Mesenteric fat pad (tissue), 1 donor: ENCODE data around the gene HOXC4. TPM values are rescaled to one million over a fixed set of nuclear protein-coding genes. Genes with fewer than 3 reads are reported as not detected.
"Not testable (repeated sequence)": the region's sequence is repeated elsewhere in the genome, so short reads cannot be mapped to it uniquely, and the experiment has no call there.

Source experiments
- DNase-seq: peaks from one replicate; pipeline ENCODE4 v3.0.0-alpha.2; 2020; ENCODE audit warnings: low spot score
- total RNA-seq: library from RNA; stranded (reverse); fragmentation: NEBNext Ultra II Directional; extraction: Animal tissue kit (Norgen Biotek cat#: 25700); gene quantifications from one replicate; pipeline ENCODE4 v1.2.1, GENCODE V29; 2021
- donor health status: DM: yes; HTN: yes; CAD: no.

The HOXC4 gene
- total RNA-seq, 1 donor from 2014 or later, result 2.2 TPM

GRCh38 chr12:54053003-54053750, 458 bp upstream of the HOXC4 start:
- peak; percentile 82 for DNase-seq

GRCh38 chr12:54054742-54055194, 1.1 kb downstream of the HOXC4 start:
- DNase-seq, result peak; percentile 78

- DNase-seq, result no peak
Observed at GRCh38 chr12:54055552-54055951, 1.9 kb downstream of the HOXC4 start.

GRCh38 chr12:54056110-54056509, 2.5 kb downstream of the HOXC4 start:
- DNase-seq, result no peak

GRCh38 chr12:54058128-54058768, 4.6 kb downstream of the HOXC4 start:
- DNase-seq, result no peak

- peak; percentile 60 for DNase-seq
Observed at GRCh38 chr12:54059668-54060067, 6.0 kb downstream of the HOXC4 start.

- peak; percentile 85 for DNase-seq
Observed at GRCh38 chr12:54060174-54060974, 6.7 kb downstream of the HOXC4 start.

GRCh38 chr12:54060975-54061778, 7.5 kb downstream of the HOXC4 start:
- no peak for DNase-seq

- DNase-seq, result no peak
Observed at GRCh38 chr12:54065677-54066076, 12.0 kb downstream of the HOXC4 start.

- no peak for DNase-seq
Observed at GRCh38 chr12:54066408-54066807, 12.8 kb downstream of the HOXC4 start.

GRCh38 chr12:54068418-54069070, 14.9 kb downstream of the HOXC4 start:
- DNase-seq, result no peak

GRCh38 chr12:54071942-54072341, 18.3 kb downstream of the HOXC4 start:
- no peak for DNase-seq

GRCh38 chr12:54074308-54074707, 20.7 kb downstream of the HOXC4 start:
- DNase-seq, result no peak

- no peak for DNase-seq
Observed at GRCh38 chr12:54075409-54075808, 21.8 kb downstream of the HOXC4 start.

GRCh38 chr12:54075974-54076373, 22.3 kb downstream of the HOXC4 start:
- DNase-seq, result no peak

- DNase-seq, result not testable (repeated sequence)
Observed at GRCh38 chr12:54077843-54078242, 24.2 kb downstream of the HOXC4 start.

GRCh38 chr12:54079115-54079514, 25.5 kb downstream of the HOXC4 start:
- not testable (repeated sequence) for DNase-seq

- not testable (repeated sequence) for DNase-seq
Observed at GRCh38 chr12:54080008-54080924, 26.6 kb downstream of the HOXC4 start.

GRCh38 chr12:54081053-54081514, 27.4 kb downstream of the HOXC4 start:
- DNase-seq, result not testable (repeated sequence)
